Measurements from ENCODE around the gene SFXN5.

Gene SFXN5

DNA sequence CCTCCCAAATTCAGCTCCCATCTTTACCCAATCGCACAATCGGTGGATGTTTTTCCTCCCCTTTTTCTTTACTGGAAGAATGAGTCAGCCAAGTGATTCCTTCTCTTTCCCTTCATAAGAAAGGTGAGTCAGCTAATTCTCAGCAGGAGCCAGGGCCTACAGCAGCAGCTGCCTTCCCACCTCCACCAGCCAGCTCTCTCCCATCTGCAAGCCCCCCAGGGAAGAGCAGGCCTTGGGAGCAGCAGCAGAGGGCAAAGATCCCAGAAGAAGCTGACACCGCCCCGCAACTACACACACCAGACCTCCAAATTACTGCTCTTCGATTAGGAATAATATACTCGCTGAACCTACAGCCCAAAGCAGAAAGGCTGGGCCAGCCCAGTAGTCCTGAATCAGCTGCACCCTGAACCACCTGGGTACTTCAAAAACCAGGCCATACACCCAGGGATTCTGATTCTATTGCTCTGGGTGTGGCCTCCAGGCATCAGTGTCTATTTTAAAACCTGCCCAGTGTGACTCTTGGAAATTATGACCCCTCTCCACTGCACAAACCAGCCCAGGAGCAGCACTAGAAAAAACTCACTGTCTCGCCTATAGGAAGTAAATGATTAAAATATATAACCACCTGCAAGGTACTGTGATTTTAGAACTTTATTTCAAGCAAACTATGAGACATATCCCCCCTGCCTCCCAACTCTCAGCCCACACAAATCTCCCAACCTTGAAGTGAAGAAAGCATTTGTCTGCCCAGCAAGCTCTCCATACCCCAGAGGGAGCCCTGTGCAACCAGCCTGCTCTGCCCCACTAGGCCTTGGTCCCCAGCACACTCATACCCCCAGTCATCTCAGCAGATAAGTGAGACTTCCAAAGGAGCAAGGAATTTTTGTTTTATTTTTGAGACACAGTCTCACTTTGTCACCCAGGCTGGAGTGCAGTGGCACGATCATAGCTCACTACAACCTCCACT lies 7.3 kb downstream of the SFXN5 start:
- TF ChIP-seq, protein P1, sequence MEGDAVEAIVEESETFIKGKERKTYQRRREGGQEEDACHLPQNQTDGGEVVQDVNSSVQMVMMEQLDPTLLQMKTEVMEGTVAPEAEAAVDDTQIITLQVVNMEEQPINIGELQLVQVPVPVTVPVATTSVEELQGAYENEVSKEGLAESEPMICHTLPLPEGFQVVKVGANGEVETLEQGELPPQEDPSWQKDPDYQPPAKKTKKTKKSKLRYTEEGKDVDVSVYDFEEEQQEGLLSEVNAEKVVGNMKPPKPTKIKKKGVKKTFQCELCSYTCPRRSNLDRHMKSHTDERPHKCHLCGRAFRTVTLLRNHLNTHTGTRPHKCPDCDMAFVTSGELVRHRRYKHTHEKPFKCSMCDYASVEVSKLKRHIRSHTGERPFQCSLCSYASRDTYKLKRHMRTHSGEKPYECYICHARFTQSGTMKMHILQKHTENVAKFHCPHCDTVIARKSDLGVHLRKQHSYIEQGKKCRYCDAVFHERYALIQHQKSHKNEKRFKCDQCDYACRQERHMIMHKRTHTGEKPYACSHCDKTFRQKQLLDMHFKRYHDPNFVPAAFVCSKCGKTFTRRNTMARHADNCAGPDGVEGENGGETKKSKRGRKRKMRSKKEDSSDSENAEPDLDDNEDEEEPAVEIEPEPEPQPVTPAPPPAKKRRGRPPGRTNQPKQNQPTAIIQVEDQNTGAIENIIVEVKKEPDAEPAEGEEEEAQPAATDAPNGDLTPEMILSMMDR (IDR thresholded peaks at IDR 0.05; ENCODE audit: extremely low read depth, insufficient read depth, missing control alignments), result no peak
- DNase-seq (ENCODE audit: low spot score), result no peak
- in situ Hi-C loops (cut with MboI; ENCODE audit: low pct_unique_long_range_greater_than_20kb, low sequenced_read_pairs, unreplicated experiment), result no loop called here

DNA sequence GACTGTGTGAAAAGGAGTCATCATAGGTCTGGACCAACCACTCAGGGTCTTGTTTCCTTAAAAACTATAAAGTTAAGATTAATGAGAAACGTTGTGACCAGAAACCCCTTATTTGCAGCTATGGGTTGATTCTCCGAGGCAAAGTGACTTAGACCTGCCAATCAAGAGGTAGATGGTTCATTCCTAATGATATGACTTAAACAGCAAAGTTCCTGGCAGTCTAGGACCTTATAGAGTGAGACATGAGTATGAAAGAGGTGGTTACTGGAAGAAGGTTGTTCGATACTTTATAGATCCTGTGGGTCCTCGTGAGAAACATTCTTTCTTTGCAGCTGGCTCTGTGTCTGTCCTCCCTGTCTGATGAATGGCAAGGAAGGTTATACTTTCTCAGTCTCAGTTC lies 8.0 kb downstream of the SFXN5 start:
- DNase-seq (ENCODE audit: low spot score), result no peak
- in situ Hi-C loops (cut with MboI; ENCODE audit: low pct_unique_long_range_greater_than_20kb, low sequenced_read_pairs, unreplicated experiment), result no loop called here
- TF ChIP-seq, protein P1 (IDR thresholded peaks at IDR 0.05; ENCODE audit: extremely low read depth, insufficient read depth, missing control alignments), result no peak

DNA sequence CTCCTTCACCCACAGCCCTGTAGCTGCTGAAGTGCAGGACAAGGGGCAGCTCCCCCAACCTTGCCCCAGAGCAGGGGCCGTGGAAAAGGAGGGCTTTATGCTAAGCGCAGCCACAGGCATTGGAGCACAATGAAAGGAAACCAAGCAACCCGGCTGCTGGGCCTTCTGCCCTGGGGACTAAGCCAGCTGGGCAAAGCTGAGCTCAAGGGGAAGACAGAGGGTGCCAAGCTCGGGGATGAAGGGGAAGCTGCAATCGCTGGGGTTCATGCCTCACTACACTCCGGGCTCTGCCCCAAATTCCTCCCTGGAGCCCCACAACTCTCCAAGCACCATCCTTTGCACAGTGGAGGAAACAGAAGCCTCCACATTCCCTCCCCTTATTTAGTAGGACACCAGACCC lies 12.4 kb downstream of the SFXN5 start:
- in situ Hi-C loops (cut with MboI; ENCODE audit: low pct_unique_long_range_greater_than_20kb, low sequenced_read_pairs, unreplicated experiment), result no loop called here
- no peak for DNase-seq (ENCODE audit: low spot score)
- TF ChIP-seq, protein P1 (IDR thresholded peaks at IDR 0.05; ENCODE audit: extremely low read depth, insufficient read depth, missing control alignments), result no peak

DNA sequence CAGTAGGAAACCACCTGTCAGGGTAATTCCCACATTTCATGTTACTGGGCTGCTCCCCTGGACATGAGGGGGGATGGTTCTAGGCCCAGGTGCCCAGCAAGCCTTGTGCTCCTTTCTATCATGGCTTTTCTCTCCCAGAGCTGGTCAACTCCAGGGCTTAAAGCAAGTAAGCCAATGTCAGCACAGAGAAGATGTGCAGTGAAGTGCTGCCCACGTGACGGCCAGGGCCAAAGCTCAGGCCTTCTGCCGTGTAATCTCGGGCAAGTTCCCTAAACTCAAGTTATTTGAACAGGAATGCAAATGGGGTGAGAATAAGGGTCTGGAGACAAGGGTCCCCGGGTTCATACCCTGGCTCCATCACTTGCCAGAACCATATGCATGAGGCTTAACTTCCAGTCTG lies 16.5 kb downstream of the SFXN5 start:
- TF ChIP-seq, protein P1 (IDR thresholded peaks at IDR 0.05; ENCODE audit: extremely low read depth, insufficient read depth, missing control alignments), result no peak
- in situ Hi-C loops (cut with MboI; ENCODE audit: low pct_unique_long_range_greater_than_20kb, low sequenced_read_pairs, unreplicated experiment), result no loop called here
- no peak for DNase-seq (ENCODE audit: low spot score)

DNA sequence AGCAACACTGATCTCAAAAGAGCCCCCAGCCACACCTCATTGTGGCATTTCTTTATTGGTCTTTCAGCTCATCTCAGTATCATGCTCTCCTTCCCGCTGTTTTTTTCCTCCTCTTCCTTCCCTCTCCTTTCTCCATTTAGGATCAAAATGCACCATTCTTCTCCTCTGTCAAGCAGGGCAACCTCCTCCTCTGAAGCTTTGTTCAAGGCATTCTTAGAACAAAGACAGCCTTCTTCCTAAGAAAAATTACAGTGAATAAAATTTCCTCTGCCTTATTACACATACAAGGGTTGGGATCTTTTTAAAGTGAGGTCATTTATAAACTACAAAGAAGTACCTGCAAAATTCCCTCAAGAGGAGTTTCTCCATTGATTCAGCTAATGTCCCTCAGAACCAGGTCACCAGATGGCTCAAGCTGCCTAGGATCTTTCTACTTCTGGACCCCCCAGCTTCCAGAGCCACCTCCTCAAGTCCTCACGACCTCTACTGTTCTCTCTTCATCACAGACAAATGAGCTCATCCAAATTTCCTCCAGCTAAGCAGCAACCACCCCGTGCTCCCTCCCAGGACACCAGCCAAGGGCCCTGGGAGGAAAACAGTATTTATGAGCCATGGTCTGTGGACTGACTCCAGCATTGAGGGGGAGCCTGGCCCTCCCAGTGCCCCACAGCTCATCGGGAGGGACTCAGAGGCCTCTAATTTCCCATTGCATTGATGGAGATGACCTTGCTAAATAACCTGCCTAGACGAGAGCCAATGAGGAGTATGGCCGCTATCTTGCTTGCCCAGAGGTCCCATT lies 18.0 kb downstream of the SFXN5 start:
- in situ Hi-C loops (cut with MboI; ENCODE audit: low pct_unique_long_range_greater_than_20kb, low sequenced_read_pairs, unreplicated experiment), result no loop called here
- DNase-seq (ENCODE audit: low spot score), result no peak

DNA sequence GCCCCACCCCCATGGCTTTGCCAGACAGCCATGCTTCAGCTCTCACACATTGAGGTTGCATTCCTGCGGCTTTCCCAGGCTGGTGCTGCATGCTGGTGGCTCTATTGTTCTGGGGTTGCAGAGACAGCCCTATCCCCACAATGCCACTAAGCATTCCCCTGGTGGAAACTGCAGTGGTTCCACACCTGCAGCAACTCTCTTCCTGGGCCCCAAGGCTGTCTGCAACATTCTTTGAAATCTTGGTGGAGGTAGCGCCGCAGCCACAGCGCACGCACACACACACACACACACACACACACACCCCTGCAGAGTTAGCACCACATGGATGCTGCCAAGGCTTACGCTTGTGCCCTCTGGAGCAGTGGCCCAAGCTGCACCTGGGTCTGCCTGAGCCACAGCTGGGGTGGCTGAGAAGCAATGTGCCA lies 21.4 kb downstream of the SFXN5 start:
- in situ Hi-C loops (cut with MboI; ENCODE audit: low pct_unique_long_range_greater_than_20kb, low sequenced_read_pairs, unreplicated experiment), result no loop called here

More for the DNA sequence above, 18.0 kb downstream of the SFXN5 start:
- TF ChIP-seq, protein P1 (IDR thresholded peaks at IDR 0.05; ENCODE audit: extremely low read depth, insufficient read depth, missing control alignments), result no peak

More for the DNA sequence above, 21.4 kb downstream of the SFXN5 start:
- no peak for DNase-seq (ENCODE audit: low spot score)
- TF ChIP-seq, protein P1 (IDR thresholded peaks at IDR 0.05; ENCODE audit: extremely low read depth, insufficient read depth, missing control alignments), result no peak
